M059J (cell line): Measurements from ENCODE around the gene AGBL4. TPM values are rescaled to one million over a fixed set of nuclear protein-coding genes. Genes with fewer than 3 reads are reported as not detected.

ENCODE experiments used
- DNase-seq: peaks from one replicate; pipeline ENCODE4 v3.0.0-alpha.2; 2012; ENCODE audit warnings: low read depth
- total RNA-seq: library from RNA; depleted of rRNA; stranded (reverse); fragments of >200 nt; shearing (Covaris generic); gene quantifications from 2 replicates; pipeline ENCODE4 v1.2.3, GENCODE V29; 2014

The AGBL4 gene
- total RNA-seq, 1 experiment from 2014 or later = not detected

DNA sequence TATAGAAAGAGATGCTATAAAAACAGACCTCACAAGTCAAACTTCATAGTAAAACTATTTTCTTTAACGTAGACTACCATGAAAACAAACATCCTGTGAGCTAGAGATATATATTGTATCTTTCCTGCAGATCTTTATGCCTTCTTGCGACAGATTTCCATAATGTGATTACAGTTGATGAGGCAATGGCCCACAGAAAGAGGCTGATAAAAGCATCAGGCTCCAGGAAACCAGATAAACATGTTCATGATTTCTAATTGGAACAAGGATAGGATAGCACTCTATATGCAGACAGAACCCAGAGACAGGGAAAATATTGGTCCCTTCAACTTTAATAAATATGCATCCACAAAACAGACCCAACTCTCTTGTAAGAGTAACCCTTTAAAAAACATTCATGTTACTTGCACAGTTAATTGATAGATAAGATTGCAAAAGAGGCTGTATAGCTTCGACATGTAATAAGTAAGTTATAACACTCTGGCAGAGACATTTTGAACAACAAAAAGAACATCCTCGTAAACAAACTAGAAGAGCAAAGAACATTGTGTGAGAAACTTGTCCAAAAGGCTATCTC lies 329.4 kb downstream of the AGBL4 start:
- no peak for DNase-seq

- DNase-seq = no peak
These were observed 337.6 kb downstream of the AGBL4 start for GRCh38 chr1:49686107-49686506.

GRCh38 chr1:49677706-49678105 lies 346.0 kb downstream of the AGBL4 start:
- DNase-seq = no peak

- no peak for DNase-seq
These were observed 372.6 kb downstream of the AGBL4 start for GRCh38 chr1:49651136-49651535.

DNA sequence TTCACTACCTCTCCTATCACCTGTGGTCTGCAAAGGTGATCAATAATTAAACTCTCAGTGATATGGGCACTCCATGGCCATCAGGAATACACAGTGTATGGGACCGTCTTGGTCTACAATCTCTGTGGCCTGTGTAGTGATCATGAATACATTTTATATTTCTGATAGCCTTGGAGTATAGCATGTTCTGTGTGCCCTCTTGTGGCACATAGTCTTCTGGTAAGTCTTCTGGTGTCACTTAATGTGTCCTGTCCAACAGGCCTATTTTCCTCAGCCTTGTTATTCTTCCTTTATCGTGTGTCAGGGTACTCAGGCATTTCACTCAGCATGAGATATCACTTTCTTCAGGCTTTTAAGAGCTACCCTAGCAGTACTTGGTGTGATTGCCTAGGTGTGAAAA lies 393.6 kb downstream of the AGBL4 start:
- no peak for DNase-seq

DNA sequence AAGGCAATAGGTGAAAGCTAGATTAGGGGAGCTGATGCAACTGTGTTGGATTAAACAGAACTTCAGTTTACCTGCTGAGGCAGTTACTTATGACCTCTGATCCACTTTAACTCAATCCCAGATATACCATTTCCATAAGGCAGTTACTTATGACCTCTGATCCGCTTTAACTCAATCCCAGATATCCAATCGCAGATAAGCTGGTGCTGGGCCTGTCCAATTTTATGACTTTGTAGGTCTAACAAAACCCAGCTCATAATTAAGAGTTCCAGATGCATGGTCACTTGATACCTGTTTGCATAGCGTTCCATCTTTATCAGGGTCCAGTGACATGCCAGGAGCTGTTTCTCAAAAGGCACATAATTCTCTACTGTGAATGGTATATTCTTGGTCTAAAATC lies 396.0 kb downstream of the AGBL4 start:
- no peak for DNase-seq

GRCh38 chr1:49626472-49626871 lies 397.3 kb downstream of the AGBL4 start:
- DNase-seq = no peak

DNA sequence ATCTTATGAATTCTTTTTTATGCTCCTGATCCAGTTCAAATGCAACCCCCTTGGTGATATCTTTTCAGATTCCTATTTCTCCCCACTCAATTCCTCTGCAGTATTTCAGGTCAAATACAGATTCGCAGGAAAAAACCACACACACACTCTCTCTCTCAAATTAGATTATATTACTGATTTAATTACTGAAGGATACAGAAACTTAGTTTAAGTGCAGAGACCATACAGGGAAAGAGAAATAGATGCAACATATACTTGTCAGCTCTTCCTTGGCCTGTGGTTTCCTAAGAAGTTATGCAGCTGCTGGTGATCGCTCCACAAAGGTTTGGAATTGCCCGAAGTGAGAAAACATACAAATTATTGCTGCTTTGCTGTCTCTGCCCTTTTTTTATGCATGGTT lies 400.9 kb downstream of the AGBL4 start:
- no peak for DNase-seq

DNA sequence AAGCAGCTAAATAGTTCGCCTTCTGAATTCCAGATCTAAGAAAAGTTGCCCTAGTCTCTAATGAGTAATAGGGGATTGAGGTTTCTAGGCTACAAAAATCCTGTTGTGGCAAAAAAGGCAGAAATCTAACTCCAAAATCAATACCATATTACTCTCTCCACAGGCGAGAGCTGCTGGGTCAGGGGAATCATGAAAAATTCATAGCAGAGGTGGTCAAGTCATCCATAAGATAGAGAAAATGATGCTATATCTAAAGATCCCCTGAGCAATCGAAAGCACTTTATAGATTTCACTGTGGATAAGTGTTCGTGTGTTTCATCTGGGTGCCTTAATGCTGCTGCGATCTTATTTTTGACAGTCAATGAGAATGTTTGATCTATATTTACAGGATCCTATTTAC lies 417.7 kb downstream of the AGBL4 start:
- DNase-seq = no peak

DNA sequence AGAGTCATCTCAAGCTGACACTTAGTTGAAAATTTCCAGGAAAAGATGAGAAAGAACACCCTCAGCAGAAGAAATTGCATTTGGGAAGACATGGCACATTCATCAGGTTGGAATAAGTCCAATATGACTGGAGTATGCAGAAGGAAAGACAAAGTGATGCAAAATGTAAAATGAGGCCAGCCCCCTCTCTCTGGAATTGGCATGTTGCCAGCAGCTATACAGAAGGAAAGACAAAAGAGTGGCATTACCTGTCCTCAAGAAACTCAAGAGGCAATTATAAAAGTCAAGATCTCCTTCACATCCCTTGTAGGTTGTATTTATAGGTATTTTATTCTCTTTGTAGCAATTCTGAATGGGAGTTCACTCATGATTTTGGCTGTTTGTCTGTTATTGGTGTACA lies 426.3 kb downstream of the AGBL4 start:
- no peak for DNase-seq

DNA sequence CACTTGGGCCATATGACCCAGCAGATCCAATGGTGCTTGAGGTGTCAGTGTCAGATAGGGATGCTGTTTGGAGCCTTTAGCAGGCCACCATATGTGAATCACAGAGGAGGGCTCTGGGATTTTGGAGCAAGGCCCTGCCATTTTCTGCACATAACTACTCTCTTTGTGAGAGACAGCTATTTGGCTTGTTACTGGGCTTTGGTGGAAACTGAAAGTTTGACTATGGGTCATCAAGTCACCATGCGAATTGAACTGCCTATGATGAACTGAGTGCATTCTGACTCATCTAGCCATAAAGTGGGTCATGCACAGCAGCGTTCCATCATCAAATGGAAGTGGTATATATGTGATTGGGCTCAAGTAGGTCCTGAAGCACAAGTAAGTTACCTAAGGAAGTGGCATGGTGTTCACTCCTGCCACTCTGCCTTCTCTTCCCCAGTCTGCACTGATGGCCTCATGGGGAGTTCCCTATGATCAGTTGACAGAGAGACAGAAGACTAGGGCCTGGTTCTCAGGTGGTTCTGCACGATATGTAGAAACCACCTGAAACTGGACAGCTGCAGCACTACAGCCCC lies 447.3 kb downstream of the AGBL4 start:
- DNase-seq = no peak

- DNase-seq = no peak
These were observed 467.0 kb downstream of the AGBL4 start for GRCh38 chr1:49556676-49557234.

DNA sequence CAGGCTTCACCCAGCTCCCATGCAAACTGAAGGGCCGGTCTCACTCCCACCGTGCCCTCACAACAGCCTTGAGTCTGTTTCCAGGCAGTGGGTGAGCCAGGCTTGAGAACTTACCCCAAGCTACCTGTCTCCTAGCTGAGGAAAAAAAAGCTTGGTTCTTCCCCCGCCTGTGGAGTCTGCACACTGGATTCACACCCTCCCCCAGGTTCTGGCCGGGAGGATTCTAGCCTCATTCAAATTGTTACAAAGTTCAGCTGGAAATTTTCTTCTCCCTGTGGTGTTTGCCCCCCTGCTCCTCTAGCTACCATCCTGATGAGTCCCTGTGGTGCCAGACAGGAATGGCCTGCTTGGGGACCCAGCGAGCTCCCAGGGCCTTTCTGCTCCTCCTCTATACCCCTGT lies 471.7 kb downstream of the AGBL4 start:
- no peak for DNase-seq

DNA sequence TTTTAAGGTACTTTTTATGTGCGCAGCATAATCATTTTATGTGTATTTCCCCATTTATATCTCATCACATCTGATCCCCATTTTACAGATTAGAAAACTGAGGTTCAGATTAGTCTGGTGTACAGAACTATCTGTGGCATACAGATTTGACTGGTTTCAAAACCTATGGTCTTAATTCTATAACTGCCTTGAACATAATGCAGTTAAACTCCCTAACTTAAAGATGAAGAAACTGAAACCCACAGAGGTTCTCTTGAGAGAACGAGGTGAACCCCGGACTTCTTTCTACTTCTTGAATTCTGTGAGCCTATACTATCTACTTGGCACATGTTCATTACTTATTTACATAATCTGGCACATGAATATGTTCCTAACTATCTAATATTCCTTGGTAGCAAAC lies 479.1 kb downstream of the AGBL4 start:
- no peak for DNase-seq

- DNase-seq = no peak
These were observed 482.5 kb downstream of the AGBL4 start for GRCh38 chr1:49541096-49541752.

- no peak for DNase-seq
These were observed 496.0 kb downstream of the AGBL4 start for GRCh38 chr1:49527606-49528305.

DNA sequence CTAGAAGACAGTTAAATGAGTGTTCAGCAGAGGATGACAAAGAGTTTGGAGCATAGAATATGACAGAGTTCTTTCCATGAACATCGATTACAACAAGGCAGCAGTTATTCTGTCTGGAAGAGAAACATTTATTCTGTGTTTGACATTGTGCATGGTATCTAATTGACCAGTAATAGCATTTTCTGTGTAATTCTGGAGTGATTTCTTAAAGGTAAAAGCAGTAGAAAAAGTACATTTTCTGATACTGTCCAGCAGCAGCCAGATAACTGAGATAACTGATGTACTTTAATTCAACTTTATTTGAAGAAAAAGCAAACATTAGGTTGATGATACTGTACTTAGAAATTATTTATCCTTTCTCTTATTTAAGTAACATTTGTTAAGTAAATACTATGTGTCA lies 497.1 kb downstream of the AGBL4 start:
- DNase-seq = no peak

GRCh38 chr1:49523764-49524163 lies 500.0 kb downstream of the AGBL4 start:
- no peak for DNase-seq

GRCh38 chr1:49466961-49467360 lies 556.8 kb downstream of the AGBL4 start:
- no peak for DNase-seq

- DNase-seq = no peak
These were observed 558.1 kb downstream of the AGBL4 start for GRCh38 chr1:49465486-49466185.

- no peak for DNase-seq
These were observed 575.6 kb downstream of the AGBL4 start for GRCh38 chr1:49448200-49448599.

DNA sequence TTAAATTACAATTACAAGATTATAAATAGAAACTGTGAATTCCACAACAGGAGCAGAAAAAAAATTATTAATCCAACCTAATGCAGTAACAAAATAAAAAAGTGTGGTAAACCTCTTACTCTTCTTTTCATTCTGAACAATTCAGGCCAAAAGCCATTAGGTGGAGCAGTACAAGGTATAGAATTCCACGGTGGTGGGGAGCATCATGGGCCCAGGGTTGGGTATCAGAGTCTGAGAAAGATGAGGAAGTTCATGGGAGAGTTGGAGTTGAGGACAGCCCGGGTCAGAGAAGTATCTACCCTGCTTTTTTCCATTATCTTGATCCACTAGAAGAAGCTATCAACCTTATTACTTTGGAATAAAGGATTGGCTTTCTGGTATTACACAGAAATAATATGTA lies 586.9 kb downstream of the AGBL4 start:
- DNase-seq = no peak
